GM19035 (cell line): Measurements from ENCODE around the gene PRRG2.
"Not testable (repeated sequence)": the region's sequence is repeated elsewhere in the genome, so short reads cannot be mapped to it uniquely, and the experiment has no call there.

Source experiments
- ATAC-seq: cut with Tn5 transposase; IDR thresholded peaks from one replicate; pipeline ENCODE4 v1.9.1; 2021; ENCODE audit not compliant: unreplicated experiment

PRRG2 gene

GRCh38 chr19:49601482-49602038 is 20.4 kb downstream of the PRRG2 start:
- no peak for ATAC-seq

GRCh38 chr19:49602806-49603205 is 21.7 kb downstream of the PRRG2 start:
- no peak for ATAC-seq

- ATAC-seq: no peak
Observed at GRCh38 chr19:49605605-49606004, 24.5 kb downstream of the PRRG2 start.

- no peak for ATAC-seq
Observed at GRCh38 chr19:49609499-49610092, 28.5 kb downstream of the PRRG2 start.

GRCh38 chr19:49613374-49613773 is 32.3 kb downstream of the PRRG2 start:
- no peak for ATAC-seq

GRCh38 chr19:49614096-49614833 is 33.1 kb downstream of the PRRG2 start:
- no peak for ATAC-seq

- no peak for ATAC-seq
Observed at GRCh38 chr19:49615861-49616260, 34.7 kb downstream of the PRRG2 start.

- ATAC-seq: no peak
Observed at GRCh38 chr19:49616532-49616931, 35.4 kb downstream of the PRRG2 start.

GRCh38 chr19:49616945-49617344 is 35.8 kb downstream of the PRRG2 start:
- no peak for ATAC-seq

GRCh38 chr19:49617860-49618259 is 36.7 kb downstream of the PRRG2 start:
- not testable (repeated sequence) for ATAC-seq

- ATAC-seq: no peak
Observed at GRCh38 chr19:49624967-49625910, 44.1 kb downstream of the PRRG2 start.

GRCh38 chr19:49626226-49626625 is 45.1 kb downstream of the PRRG2 start:
- no peak for ATAC-seq

- no peak for ATAC-seq
Observed at GRCh38 chr19:49629659-49630058, 48.5 kb downstream of the PRRG2 start.

- ATAC-seq: no peak
Observed at GRCh38 chr19:49631014-49631588, 50.0 kb downstream of the PRRG2 start.

GRCh38 chr19:49631610-49632192 is 50.6 kb downstream of the PRRG2 start:
- ATAC-seq: no peak

GRCh38 chr19:49632576-49632975 is 51.5 kb downstream of the PRRG2 start:
- ATAC-seq: no peak

- ATAC-seq: not testable (repeated sequence)
Observed at GRCh38 chr19:49633273-49633672, 52.2 kb downstream of the PRRG2 start.

- no peak for ATAC-seq
Observed at GRCh38 chr19:49635530-49636232, 54.6 kb downstream of the PRRG2 start.

- no peak for ATAC-seq
Observed at GRCh38 chr19:49636233-49636932, 55.3 kb downstream of the PRRG2 start.
